Measurements from ENCODE around the gene FBXL4.
"Not testable (repeated sequence)": the region's sequence is repeated elsewhere in the genome, so short reads cannot be mapped to it uniquely, and the experiment has no call there.

FBXL4 gene

DNA sequence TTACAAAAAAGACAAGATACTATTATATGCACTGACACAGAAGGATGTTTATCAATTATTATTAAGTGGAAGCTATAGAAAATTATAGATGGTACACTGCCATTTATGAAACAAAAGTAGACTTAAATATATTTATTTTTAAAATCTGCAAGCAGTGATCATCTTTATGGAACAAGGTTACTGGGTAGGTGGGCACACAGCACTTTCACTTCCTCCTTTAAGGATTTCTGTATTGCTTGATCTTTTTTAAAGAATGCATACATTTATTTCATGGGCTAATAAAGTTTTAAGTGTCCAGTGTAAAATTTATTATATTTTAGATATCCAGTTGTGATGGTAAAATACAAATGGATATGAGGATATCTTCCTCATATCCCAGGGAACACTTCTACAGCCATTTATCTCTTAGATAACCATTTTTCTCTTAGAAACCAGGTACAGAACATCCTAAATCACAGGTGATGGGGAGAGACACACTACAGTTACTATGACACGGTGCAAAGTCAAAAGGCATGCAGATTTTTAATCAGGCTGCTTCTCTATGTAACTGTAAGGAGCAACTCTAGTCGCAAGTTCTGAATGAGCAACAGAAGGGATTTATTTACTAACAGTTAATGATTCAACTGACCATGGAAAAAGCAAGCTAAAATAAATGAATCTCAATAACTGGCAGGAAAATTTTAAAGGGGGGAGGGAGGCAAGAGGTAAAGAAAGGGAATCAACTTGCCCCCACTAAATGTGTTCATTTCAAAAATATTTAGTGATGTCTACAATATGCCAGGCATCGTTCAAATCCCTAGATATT is 2.2 kb downstream of the FBXL4 start:
- DNase-seq = no peak

DNA sequence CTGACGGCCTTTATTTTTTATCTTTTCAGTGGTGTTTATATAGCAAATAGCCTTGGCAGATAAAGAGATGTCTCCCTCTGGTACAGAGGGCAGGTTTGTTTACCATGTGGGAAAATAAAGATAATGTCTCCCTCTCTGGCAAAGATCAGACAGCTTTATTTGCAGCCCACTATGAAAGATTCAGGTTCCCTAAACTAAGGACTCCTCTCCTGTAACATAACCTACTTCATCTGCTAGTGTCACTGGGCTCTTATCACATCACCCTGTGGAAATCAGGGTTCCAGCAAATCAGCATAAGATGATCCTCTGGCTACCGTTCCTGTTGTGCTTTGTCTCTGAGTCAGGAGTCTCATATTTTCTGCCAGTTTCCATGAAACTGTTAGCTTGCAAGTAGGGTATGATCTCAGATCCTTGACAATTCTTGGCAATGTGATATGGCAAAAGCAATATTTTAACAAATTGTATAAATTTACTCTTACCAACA is 3.1 kb downstream of the FBXL4 start:
- DNase-seq = no peak

DNA sequence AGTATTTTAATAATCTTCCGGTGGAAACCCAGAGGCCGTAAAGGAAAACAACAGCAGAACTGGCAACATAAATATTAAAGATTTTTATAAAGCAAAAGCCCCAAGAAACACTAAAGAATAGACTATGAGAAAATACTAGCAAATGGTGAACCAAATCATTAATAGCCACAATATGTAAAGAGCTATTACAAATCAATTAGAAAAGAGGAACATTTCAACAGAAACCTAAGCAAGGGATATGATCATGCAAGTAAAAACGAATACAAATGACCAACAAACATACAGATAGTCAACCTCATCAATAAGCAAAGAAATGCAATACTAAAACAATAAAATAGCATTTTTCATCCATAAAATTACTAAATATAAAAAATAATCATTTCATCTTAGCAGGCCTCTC is 3.6 kb downstream of the FBXL4 start:
- DNase-seq = no peak

DNA sequence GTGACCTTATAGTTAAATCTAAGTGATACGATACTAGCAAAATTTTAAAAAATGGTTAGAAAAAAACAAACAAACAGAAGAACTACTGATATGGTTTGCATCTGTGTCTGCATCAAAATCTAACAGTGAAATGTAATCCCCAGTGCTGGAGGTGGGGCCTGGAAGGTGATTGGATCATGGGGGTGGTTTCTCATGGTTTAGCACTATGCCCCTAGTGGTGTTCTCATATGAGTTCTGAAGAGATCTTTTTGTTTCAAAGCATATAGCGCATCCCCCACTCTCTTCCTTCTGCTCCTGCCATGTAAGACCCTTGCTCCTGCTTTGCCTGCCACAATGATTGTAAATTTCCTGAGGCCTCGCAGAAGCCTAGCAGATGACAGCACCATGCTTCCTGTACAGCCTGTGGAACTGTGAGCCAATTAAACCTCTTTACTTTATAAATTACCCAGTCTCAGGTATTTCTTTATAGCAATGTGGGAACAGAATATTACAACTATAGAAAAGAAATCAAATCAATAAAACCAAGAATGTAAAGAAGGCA is 5.4 kb downstream of the FBXL4 start:
- DNase-seq = no peak

DNA sequence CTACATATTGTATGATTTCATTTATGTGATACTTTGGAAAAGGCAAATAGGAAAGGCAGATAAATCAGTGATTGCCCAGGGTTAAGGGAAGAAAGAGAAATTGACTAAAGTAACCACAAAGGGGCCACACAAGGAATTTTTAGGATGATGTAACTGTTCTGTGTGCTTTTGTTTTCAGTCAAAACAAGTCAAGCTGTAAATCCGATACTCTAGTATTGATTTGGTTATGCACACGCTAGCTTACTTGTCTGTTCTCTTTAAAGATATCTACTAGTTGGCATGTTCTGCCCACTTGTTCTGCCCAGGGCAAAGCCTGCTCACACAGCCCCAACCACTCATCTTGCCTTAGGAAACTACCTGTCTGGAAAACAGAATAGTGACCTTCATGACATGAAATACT is 6.4 kb downstream of the FBXL4 start:
- no peak for DNase-seq

DNA sequence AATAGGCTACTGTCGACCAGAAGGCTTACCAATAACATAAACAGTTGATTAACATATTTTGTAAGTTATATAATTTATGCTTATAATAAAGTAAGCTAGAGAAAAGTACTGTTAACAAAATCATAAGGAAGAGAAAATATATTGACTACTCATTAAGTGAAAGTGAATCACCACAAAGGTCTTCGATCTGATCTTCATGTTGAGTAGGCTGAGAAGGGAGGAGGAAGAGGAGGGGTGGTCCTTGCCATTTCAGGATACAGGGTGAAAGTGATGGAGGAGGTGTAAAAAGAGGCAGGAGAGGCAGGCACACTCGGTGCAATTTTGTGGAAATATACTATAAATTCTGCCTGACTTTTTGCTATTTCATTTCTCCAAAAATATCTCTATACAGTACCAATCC is 10.4 kb downstream of the FBXL4 start:
- DNase-seq = no peak

DNA sequence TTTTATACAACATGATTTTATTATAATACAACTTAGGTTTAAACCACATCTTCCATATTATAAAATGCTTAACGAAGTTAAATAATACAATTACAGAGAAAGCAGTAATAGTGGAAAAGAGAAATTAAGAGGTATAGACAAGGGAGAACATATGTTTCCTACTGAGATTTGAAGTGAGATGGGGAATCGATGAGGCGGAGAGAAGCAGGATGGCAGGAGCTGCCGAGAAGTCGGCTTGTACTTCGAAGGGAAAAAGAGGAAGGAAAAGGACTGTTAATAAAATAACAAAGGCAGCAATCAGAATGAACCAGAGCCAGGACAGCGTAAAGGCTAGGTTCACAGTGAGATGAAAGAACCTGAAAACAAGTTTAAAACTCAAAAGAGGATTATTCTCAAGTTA is 15.4 kb downstream of the FBXL4 start:
- no peak for DNase-seq

DNA sequence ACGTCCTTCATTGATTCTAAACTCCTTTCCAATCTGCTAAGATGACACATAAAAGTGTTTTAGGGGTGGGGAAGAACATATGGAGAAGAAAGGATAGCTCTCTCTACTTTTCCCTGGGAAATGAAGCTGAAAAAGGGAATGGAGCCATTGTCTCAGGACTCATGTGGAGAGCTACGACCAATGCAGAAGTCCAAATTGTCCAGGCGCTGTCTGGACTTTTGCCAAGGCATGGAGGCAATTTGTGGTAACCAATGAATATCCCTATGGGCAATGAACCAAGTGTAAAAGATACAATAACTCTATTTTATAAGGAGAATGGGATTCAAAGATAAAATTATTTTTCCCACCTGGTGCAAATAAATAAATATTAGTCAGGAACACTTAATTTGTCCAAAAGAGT is 16.1 kb downstream of the FBXL4 start:
- DNase-seq = no peak

DNA sequence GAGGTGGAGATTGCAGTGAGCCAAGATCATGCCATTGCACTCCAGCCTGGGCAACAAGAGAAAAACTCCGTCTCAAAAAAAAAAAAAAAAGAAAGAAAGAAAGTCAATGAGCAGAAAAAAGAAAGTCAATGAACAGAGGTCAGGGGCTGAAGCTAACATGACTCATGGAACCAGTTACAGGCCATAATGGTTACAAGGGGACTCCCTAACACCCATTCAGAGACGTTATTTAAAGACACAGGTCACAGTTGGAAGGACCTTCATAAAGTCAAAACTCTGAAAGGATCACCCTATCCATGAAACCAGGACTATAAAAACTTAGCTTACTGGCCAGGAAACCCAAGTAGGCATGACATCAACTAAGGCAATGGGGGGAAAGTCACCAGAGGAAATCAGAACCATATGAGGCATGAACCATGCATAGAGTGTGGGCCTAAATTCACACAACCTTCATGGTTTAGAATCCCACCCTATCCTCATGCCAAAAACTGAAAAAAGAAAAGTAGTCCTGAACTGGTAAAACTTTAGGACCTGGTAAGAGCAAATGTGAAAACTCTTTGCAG is 18.2 kb downstream of the FBXL4 start:
- DNase-seq = no peak

DNA sequence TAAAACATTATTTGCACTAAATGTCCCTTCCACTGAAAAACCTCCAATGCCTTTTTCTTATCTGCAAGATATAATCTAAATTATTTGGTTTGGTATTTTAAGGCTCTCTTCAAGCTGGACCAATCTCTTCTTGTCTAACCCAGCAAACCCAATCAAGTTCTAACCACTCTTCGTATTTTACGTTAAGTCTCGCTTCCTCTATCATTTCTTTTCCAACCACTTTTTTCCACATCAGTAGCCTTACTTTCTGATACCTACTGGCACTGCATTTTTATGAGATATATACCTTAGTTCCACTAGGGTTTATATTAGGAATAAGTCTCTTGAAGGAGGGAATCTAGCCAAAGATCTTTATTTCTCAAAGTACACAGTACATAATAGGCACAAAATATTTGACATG is 19.1 kb downstream of the FBXL4 start:
- DNase-seq = no peak

DNA sequence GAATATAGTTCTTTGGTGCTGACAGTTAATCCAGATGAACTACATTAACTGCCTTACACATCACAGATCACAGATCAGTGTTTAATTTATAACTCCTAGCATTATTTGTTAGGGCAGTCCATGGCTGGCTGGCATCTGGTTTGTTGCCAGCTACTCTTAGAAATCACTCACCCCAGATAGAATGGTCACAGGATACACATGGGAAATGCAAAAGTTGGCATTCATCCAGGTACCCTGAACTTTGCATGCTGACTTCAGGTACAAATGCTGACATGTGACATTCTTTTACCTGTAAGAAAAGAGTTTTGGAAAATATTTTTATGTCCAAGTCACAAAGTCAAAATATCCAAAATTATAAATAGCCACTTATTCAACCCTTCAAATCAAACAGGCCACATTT is 20.2 kb downstream of the FBXL4 start:
- DNase-seq = no peak

DNA sequence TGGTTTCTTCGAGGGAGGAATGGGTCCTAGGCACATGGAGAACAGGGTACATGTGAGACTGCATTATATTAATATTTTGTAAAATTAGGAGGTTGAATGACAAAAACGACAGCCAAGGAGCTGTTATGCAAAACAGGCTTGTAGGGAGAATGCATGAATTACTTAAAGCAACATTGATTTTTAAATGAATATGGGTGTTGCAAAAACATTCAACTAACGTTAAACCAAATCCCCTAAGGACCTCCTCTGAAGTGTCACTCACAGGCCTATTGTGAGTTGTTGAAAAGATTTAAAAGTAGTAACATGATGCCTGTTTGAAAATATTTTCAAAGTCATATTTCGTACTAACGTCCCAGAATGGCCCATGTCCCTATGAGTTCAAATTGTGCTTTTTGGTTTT is 21.9 kb downstream of the FBXL4 start:
- no peak for DNase-seq

DNA sequence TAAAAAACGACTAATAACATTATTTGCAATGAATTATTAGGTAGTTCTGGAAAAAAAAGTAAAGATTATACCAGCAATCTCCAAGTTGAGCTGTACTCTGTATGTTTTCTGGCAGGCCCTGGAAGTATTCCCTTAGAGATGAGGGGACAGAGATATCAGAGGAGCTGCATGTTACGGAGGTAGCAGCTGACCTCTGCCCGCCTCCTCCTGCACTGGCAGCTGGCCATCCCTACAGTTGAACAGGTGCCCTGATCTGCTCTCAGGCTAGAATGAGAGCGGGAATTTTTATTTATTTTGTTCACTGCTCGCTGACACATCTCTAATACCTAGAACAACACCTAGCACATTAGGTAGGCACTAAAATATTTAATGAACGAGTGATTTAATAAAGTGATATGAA is 23.1 kb downstream of the FBXL4 start:
- DNase-seq = no peak

DNA sequence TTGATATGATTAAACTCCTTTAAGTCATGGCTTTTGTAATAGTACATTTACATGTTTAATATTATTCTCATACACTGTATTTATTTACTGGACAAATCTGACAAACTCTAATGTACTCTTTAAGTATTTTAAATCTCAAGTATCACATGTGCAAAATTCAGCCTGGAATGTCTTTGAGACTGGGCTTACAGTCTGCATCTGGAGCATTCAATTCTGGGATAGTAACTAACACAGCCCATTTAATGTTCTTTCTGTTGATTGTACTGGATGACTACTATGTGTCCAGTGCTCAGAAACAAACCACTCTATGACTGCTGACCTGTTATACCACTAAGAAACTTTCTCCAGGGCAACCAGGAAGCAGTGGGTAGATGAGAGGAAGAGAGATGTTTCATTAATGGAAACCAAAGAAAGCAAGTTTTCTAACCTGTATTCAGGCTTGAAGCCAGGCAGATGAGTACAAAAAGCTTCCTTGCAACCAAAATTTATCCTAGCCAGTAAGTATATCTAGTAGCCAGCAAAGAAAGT is 26.8 kb downstream of the FBXL4 start:
- no peak for DNase-seq

DNA sequence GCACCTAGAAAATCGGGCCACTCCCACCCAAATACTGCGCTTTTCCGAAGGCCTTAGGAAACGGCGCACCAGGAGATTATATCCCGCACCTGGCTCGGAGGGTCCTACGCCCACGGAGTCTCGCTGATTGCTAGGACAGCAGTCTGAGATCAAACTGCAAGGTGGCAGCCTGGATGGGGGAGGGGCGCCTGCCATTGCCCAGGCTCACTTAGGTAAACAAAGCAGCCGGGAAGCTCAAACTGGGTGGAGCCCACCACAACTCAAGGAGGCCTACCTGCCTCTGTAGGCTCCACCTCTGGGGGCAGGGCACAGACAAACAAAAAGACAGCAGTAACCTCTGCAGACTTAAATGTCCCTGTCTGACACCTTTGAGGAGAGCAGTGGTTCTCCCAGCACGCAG is 36.8 kb downstream of the FBXL4 start:
- not testable (repeated sequence) for DNase-seq

DNA sequence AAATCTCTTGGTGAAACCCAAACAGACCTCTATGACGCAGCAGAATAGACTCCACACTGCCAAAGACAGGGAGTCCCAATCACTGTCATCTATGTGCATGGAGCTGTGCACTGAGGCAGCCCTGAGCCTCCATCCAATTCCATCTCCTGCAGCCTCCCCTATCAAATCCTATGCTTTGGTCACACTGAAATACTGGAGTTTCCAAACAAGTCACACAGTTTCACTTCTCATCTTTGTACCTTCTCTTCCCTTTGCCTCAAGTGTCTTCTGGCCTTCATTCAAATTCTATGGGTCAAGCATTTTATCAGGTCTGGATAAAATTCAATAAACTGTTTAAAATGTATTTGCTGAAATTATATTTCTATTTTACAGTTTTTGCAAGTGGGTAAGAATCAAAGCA is 38.5 kb downstream of the FBXL4 start:
- no peak for DNase-seq

DNA sequence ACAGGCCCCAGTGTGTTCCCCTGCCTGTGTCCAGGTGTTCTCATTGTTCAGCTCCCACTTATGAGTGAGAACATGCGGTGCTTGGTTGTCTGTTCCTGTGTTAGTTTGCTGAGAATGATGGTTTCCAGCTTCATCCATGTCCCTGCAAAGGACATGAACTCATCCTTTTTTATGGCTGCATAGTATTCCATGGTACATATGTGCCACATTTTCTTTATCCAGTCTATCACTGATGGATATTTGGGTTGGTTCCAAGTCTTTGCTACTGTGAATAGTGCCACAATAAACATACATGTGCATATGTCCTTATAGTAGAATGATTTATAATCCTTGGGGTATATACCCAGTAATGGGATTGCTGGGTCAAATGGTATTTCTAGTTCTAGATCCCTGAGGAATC is 41.4 kb downstream of the FBXL4 start:
- not testable (repeated sequence) for DNase-seq

DNA sequence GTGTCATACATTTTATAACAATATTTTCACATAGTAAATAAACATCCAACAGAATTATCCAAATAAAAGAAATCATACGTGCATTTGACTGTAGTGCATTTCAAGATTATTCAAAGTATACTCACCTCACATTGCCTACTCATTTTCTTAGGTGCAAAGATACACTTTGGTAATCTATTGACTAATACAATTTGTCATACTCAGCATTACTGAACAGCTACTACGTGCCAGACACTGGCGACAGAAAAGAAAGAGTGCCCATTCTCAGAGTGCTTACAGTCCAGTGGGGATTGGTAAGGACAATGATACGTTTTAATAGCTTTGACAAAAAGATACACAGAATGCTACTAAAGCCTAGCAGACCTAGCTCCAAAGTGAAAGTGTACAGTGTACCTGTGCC is 42.0 kb downstream of the FBXL4 start:
- DNase-seq = no peak

DNA sequence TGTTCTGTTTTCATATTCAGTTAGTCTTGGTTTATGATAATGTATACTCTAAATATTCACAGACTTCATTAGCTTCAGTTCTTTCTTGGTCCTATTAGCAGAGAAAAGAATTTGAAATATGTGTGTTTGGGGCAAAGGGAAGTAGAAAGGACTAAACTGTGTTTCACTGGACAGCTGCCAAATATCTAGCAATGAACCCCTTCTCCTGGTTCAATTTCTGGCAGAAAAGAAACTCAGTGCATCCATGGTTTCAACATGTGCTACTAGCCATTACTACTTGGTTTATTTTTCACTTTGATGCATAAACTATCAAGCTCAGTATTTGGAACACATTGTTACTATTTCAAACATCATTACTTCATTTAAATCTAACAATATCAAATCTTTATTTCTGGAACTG is 43.6 kb downstream of the FBXL4 start:
- DNase-seq = no peak

DNA sequence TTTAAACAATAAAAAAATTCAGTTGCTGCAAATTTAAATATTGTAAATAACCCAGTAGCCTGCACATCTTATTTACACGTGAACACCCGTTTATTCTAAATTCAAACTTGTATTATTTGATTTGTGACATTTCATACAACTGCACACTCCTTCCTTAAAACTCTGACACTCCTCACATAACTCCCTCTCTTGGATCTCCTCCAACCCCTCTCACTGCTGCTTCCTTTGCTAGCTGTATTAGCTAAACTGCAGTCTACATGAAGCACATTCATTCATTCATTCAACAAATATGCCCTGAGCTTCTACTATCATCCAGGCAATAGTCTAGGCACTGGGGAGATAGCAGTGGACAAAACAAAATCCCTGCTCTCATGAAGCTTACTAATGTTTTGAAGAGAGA is 47.0 kb downstream of the FBXL4 start:
- no peak for DNase-seq

DNA sequence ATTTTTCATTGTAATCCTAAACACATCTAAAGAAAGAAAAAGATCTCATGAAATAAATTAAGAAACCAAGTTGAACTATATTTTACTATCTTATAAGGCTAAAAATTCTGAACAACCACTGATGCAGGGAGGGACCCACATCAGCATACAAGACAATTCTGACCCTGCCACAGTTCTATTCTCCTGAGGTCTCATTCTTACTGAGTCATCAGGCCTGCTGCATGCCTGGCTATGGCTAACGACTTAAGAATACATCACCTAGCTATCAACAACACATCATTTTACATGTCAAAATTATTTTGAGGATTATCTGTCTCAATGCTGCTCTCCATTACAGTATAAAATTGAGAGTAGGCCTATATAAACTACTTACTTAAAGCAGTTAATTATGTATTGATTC is 52.9 kb downstream of the FBXL4 start:
- DNase-seq = no peak

DNA sequence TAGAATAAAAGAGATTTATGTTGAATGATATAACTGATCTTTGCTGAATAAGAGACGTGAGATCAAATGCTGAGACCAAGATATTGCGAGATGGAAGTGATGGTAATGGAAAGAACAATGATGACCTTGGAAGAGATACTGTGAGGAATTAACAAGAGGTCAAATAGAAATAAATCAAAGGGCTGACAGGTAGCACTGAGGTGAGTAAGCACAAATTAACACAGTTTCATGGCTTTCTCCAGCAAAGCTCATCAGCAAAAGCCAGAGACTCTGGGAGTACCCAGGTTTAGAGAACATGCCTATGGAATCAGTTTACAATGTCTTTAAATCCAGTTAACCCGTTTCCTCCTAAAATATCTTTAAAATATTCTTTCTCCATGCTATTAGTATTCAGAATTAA is 60.1 kb downstream of the FBXL4 start:
- DNase-seq = no peak

DNA sequence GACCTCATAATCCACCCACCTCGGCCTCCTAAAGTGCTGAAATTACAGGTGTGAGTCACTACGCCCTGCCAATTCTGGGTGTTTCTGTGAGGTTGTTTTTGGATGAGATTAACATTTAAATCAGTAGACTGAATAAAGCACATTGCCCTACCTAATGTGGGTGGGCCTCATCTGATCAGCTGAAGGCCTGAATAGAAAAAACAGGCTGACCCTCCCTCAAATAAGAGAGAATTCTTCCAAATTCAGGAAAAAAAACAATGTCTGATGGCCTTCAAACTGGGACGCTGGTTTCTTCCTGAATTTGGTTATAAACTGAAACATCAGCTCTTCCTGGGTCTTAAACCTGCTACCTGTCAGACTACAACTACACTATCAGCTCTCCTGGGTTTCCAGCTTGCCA is 62.4 kb downstream of the FBXL4 start:
- no peak for DNase-seq

DNA sequence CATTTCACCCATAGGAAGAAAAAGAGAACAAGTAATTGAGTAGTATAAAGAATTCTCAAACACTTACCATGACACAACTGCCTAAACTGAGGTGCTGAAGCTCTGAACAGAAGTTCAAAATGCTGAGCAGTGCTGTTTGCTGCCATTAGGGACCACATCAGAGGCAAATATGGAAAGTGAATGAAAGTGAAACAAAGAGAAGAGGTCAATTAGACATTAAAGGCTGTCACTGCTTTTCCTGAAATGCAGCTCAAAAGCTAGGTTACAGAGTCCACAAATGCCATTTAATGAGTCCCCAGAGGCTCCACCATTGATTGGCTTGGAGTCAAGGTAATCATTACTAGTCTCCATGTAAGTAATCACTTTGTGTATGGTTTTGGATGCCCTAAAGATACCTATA is 67.3 kb downstream of the FBXL4 start:
- DNase-seq = no peak
